SK-N-MC (cell line): ENCODE measurements around the gene NIT1.

Experiments
- EZH2 ChIP-seq: fragments of 200-600 bp; sonication (generic); IDR thresholded peaks from one replicate; pipeline ENCODE4 v1.6.1; 2017; ENCODE audit warnings: antibody characterized with exemption
- POLR2AphosphoS5 ChIP-seq: IDR thresholded peaks from 2 replicates; pipeline ENCODE4 v1.6.1; 2012; ENCODE audit warnings: mild to moderate bottlenecking, low read depth, low read length, borderline replicate concordance

GRCh38 chr1:161127649-161128048 lies 9.7 kb downstream of the NIT1 start:
- no peak for TF ChIP-seq POLR2AphosphoS5
- no peak for TF ChIP-seq EZH2
